SKM-1 treated with dmso at 0.1 percent for 144 hours (cell line): ENCODE measurements around the gene ZSWIM5.
"Not testable (repeated sequence)": the region's sequence is repeated elsewhere in the genome, so short reads cannot be mapped to it uniquely, and the experiment has no call there.

Experiments
- DNase-seq: peaks from one replicate; lab custom pipeline; 2025; ENCODE audit not compliant: unreplicated experiment; lab: John Stamatoyannopoulos, UW

The ZSWIM5 gene

GRCh38 chr1:45205910-45206721 is at the start of gene ZSWIM5:
TSS of gene ZSWIM5 (minus strand) at chr1:45206605. CDS start at chr1:45206350, 255 bp downstream.
- DNase-seq = no peak

GRCh38 chr1:45254490-45254889 is 48.1 kb upstream of the ZSWIM5 start:
- no peak for DNase-seq

- no peak for DNase-seq
Measured at GRCh38 chr1:45250544-45250943, 44.1 kb upstream of the ZSWIM5 start.

- DNase-seq = not testable (repeated sequence)
Measured at GRCh38 chr1:45248004-45248403, 41.6 kb upstream of the ZSWIM5 start.

GRCh38 chr1:45246760-45247159 is 40.4 kb upstream of the ZSWIM5 start:
- DNase-seq = no peak

- not testable (repeated sequence) for DNase-seq
Measured at GRCh38 chr1:45246359-45246758, 40.0 kb upstream of the ZSWIM5 start.

GRCh38 chr1:45244660-45245059 is 38.3 kb upstream of the ZSWIM5 start:
- no peak for DNase-seq

- DNase-seq = no peak
Measured at GRCh38 chr1:45243476-45244343, 37.3 kb upstream of the ZSWIM5 start.

- no peak for DNase-seq
Measured at GRCh38 chr1:45238846-45239245, 32.4 kb upstream of the ZSWIM5 start.

- DNase-seq = no peak
Measured at GRCh38 chr1:45236136-45236535, 29.7 kb upstream of the ZSWIM5 start.

GRCh38 chr1:45230537-45230936 is 24.1 kb upstream of the ZSWIM5 start:
- DNase-seq = no peak

GRCh38 chr1:45225598-45225997 is 19.2 kb upstream of the ZSWIM5 start:
- DNase-seq = no peak

GRCh38 chr1:45223710-45224109 is 17.3 kb upstream of the ZSWIM5 start:
- DNase-seq = not testable (repeated sequence)

GRCh38 chr1:45221716-45222115 is 15.3 kb upstream of the ZSWIM5 start:
- no peak for DNase-seq

- DNase-seq = no peak
Measured at GRCh38 chr1:45216861-45217260, 10.5 kb upstream of the ZSWIM5 start.

GRCh38 chr1:45216200-45216541 is 9.8 kb upstream of the ZSWIM5 start:
- no peak for DNase-seq

GRCh38 chr1:45215485-45216199 is 9.2 kb upstream of the ZSWIM5 start:
- no peak for DNase-seq

- DNase-seq = no peak
Measured at GRCh38 chr1:45213892-45214291, 7.5 kb upstream of the ZSWIM5 start.

GRCh38 chr1:45211076-45211475 is 4.7 kb upstream of the ZSWIM5 start:
- DNase-seq = no peak

GRCh38 chr1:45206808-45207623 is 611 bp upstream of the ZSWIM5 start:
- no peak for DNase-seq
